ENCODE data around the gene KLHL1. TPM values are rescaled to one million over a fixed set of nuclear protein-coding genes. Genes with fewer than 3 reads are reported as not detected.

KLHL1 gene
- total RNA-seq, 1 donor from 2014 or later: not detected

DNA sequence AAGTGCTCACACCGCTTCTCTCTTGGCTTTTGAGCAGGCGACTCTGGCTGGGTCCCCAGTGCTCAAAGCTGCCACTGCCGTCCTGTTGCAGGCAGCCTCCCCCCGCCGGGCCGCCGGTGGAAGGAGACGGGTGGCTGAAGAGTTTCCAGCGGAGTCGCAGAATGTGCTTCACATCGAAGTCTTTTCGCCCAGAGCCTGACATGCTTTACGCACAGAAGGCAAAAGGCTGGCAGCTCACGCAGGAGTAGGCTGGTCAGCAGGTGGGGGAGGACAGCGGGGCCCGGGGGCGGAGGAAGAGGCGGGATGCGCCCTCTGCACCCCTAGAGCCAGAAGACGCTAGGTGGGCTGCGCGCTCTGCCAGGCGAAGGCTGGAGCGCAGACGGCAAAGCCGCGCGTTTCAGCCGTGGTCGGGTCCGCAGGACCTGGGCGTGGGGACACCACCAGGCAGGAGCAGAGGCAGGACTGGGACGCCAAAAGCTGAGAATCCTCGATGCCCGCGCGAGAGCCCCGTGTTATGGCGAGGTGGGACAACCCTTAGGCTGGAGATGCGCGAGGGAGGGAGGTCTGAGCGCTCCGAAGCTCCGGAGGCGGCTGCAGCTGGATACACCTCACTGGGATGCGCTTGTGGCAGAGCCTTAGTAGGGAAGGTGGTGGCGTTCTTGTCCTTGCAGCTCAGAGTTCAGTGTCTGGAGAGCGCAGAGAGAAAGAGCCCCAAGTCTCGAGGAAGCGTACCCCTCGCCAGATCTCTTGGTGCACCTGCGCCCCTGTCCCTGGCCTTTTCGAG is 562 bp downstream of the KLHL1 start, which contains the start of gene ATXN8OS:
Gene ATXN8OS, plus strand, starts transcription at position 329 of the 784 bp plus-strand sequence.
- TF ChIP-seq, protein P1, sequence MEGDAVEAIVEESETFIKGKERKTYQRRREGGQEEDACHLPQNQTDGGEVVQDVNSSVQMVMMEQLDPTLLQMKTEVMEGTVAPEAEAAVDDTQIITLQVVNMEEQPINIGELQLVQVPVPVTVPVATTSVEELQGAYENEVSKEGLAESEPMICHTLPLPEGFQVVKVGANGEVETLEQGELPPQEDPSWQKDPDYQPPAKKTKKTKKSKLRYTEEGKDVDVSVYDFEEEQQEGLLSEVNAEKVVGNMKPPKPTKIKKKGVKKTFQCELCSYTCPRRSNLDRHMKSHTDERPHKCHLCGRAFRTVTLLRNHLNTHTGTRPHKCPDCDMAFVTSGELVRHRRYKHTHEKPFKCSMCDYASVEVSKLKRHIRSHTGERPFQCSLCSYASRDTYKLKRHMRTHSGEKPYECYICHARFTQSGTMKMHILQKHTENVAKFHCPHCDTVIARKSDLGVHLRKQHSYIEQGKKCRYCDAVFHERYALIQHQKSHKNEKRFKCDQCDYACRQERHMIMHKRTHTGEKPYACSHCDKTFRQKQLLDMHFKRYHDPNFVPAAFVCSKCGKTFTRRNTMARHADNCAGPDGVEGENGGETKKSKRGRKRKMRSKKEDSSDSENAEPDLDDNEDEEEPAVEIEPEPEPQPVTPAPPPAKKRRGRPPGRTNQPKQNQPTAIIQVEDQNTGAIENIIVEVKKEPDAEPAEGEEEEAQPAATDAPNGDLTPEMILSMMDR (IDR thresholded peaks at IDR 0.05; ENCODE audit: unreplicated experiment): no peak
- Mint-ChIP-seq H3K4me3 (ENCODE audit: unreplicated experiment) (peak within 1 kb of the TSS; percentile 85), H3K4me1 (ENCODE audit: unreplicated experiment) (no peaks in the 10 kb centered on the region), H3K36me3 (ENCODE audit: low read depth, unreplicated experiment) (peaks cover 3% of the 10 kb centered on the region), H3K27ac (ENCODE audit: unreplicated experiment) (no peak within 1 kb of the TSS), H3K9me3 (ENCODE audit: unreplicated experiment) (no peaks in the 10 kb centered on the region), H3K27me3 (ENCODE audit: unreplicated experiment) (peaks cover 8% of the 10 kb centered on the region)
- DNase-seq (ENCODE audit: low spot score): peak; percentile 26

GRCh38 chr13:70107125-70107497 is 1.1 kb downstream of the KLHL1 start:
- no peaks in the 10 kb centered on the region for H3K9me3 Mint-ChIP-seq (ENCODE audit: unreplicated experiment)
- DNase-seq (ENCODE audit: low spot score): no peak
- H3K27me3 Mint-ChIP-seq (ENCODE audit: unreplicated experiment): peaks cover 8% of the 10 kb centered on the region
- H3K4me1 Mint-ChIP-seq (ENCODE audit: unreplicated experiment): no peaks in the 10 kb centered on the region
- H3K36me3 Mint-ChIP-seq (ENCODE audit: low read depth, unreplicated experiment): peaks cover 3% of the 10 kb centered on the region
- H3K4me3 Mint-ChIP-seq (ENCODE audit: unreplicated experiment): peak overlapping the region; percentile 85
- H3K27ac Mint-ChIP-seq (ENCODE audit: unreplicated experiment): no peak overlapping the region
- TF ChIP-seq, protein P1 (IDR thresholded peaks at IDR 0.05; ENCODE audit: unreplicated experiment): no peak

DNA sequence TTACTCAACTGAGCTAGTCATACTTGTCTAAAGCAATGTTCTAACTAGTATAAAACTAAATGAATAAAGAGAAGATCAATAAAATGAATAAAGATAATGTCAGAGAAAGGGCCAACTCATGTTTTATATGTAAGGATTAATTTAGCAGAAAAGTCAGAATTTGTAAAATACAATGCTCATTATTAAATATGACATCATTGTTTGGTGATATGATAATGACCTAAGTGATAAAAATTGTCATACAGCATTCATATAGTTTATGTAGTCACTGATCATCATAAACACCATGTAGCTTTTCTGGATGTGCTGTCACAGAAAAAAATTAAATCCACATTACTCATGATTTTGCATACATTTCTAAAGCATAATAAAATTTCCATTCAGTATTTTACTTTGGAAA is 3.8 kb downstream of the KLHL1 start:
- Mint-ChIP-seq H3K27ac (ENCODE audit: unreplicated experiment) (no peak overlapping the region), H3K4me1 (ENCODE audit: unreplicated experiment) (no peaks in the 10 kb centered on the region), H3K36me3 (ENCODE audit: low read depth, unreplicated experiment) (peaks cover 3% of the 10 kb centered on the region), H3K27me3 (ENCODE audit: unreplicated experiment) (peaks cover 8% of the 10 kb centered on the region), H3K9me3 (ENCODE audit: unreplicated experiment) (no peaks in the 10 kb centered on the region), H3K4me3 (ENCODE audit: unreplicated experiment) (no peak overlapping the region)
- TF ChIP-seq, protein P1 (IDR thresholded peaks at IDR 0.05; ENCODE audit: unreplicated experiment): no peak
- no peak for DNase-seq (ENCODE audit: low spot score)

GRCh38 chr13:70098669-70099068 is 9.6 kb downstream of the KLHL1 start:
- no peak for DNase-seq (ENCODE audit: low spot score)
- Mint-ChIP-seq H3K9me3 (ENCODE audit: unreplicated experiment) (no peaks in the 10 kb centered on the region), H3K4me3 (ENCODE audit: unreplicated experiment) (no peak overlapping the region), H3K27me3 (ENCODE audit: unreplicated experiment) (no peaks in the 10 kb centered on the region), H3K27ac (ENCODE audit: unreplicated experiment) (no peak overlapping the region), H3K4me1 (ENCODE audit: unreplicated experiment) (no peaks in the 10 kb centered on the region), H3K36me3 (ENCODE audit: low read depth, unreplicated experiment) (no peaks in the 10 kb centered on the region)
- TF ChIP-seq, protein P1 (IDR thresholded peaks at IDR 0.05; ENCODE audit: unreplicated experiment): peak; percentile 76

- H3K9me3 Mint-ChIP-seq (ENCODE audit: unreplicated experiment): no peaks in the 10 kb centered on the region
- H3K4me3 Mint-ChIP-seq (ENCODE audit: unreplicated experiment): no peak overlapping the region
- peaks cover 4% of the 10 kb centered on the region for H3K4me1 Mint-ChIP-seq (ENCODE audit: unreplicated experiment)
- TF ChIP-seq, protein P1 (IDR thresholded peaks at IDR 0.05; ENCODE audit: unreplicated experiment): no peak
- H3K27ac Mint-ChIP-seq (ENCODE audit: unreplicated experiment): no peak overlapping the region
- DNase-seq (ENCODE audit: low spot score): no peak
- no peaks in the 10 kb centered on the region for H3K27me3 Mint-ChIP-seq (ENCODE audit: unreplicated experiment)
- H3K36me3 Mint-ChIP-seq (ENCODE audit: low read depth, unreplicated experiment): no peaks in the 10 kb centered on the region
Observed at GRCh38 chr13:70090036-70090723, 18.1 kb downstream of the KLHL1 start.
